Breast epithelium (tissue), 4 donors: Measurements from ENCODE around the gene CASP3. TPM values are rescaled to one million over a fixed set of nuclear protein-coding genes. Genes with fewer than 3 reads are reported as not detected.
A peak's percentile ranks its signal among the peaks of the same experiment; 100 is the strongest.

Source experiments
- DNase-seq, 2 donors: peaks; one replicate each; pipeline ENCODE4 v3.0.0-alpha.2; 2019; ENCODE audit warnings: low spot score in 2 of 2
- H3K27ac ChIP-seq, 2 donors: fragments of 200-600 bp; sonication (generic) in 1 of 2; one replicate each; pipeline ENCODE4 v1.5.1; 2016 to 2019; ENCODE audit warnings: mild to moderate bottlenecking in 1 of 2
- H3K27me3 ChIP-seq, 2 donors: fragments of 200-600 bp; sonication (generic) in 1 of 2; one replicate each; pipeline versions ENCODE4 v1.5.1 to v1.6.0; 2017 to 2019; ENCODE audit warnings: control low read depth in 1 of 2, mild to moderate bottlenecking in 1 of 2
- H3K36me3 ChIP-seq: fragments of 200-600 bp; one replicate; pipeline ENCODE4 v1.5.1; 2019
- H3K4me1 ChIP-seq, 2 donors: fragments of 200-600 bp; sonication (generic); one replicate each; pipeline ENCODE4 v1.5.1; 2016 to 2019; ENCODE audit warnings: control low read depth in 1 of 2
- H3K4me3 ChIP-seq, 3 donors: fragments of 200-600 bp; sonication (generic); 1 replicate in 2 of 3; 2 replicates in 1 of 3; pipeline ENCODE4 v1.5.1; 2016 to 2019; ENCODE audit warnings: mild to moderate bottlenecking in 3 of 3, moderate library complexity in 2 of 3
- H3K9me3 ChIP-seq, 2 donors: fragments of 200-600 bp; sonication (generic) in 1 of 2; one replicate each; pipeline ENCODE4 v1.5.1; 2016 to 2019; ENCODE audit warnings: control low read depth in 1 of 2
- POLR2A ChIP-seq: fragments of 450-650 bp; IDR thresholded peaks from one replicate; pipeline ENCODE4 v1.6.1; 2016; ENCODE audit warnings: antibody characterized with exemption, mild to moderate bottlenecking, moderate library complexity
- POLR2AphosphoS5 ChIP-seq, 3 donors: sonication (generic); formaldehyde crosslinking; IDR thresholded peaks; one replicate each; pipeline ENCODE4 v1.6.1; 2017; ENCODE audit warnings: antibody characterized with exemption in 3 of 3
- intact Hi-C: fragments of 100-400 bp; cut with DNase I; formaldehyde crosslinking; loops from one replicate; pipeline ENCODE4 v1.15.1; 2023; ENCODE audit warnings: low total_unique reads
- total RNA-seq, 3 donors: library from RNA; depleted of rRNA; stranded (reverse); fragments of >200 nt; gene quantifications; one replicate each; pipeline ENCODE4 v1.1.0, GENCODE V29; 2016
- TF ChIP-seq, protein P1 (sequence below), 3 donors: fragments of 450-650 bp; IDR thresholded peaks; one replicate each; pipeline ENCODE4 v1.5.1; 2016 to 2017; ENCODE audit warnings: antibody characterized with exemption in 3 of 3, mild to moderate bottlenecking in 3 of 3, moderate library complexity in 3 of 3

Gene CASP3
- total RNA-seq, result 10 to 100 TPM; 16.4 to 20.9 (median 16.6) TPM

- intact Hi-C loops, result no loop called here
- H3K4me1 ChIP-seq, result peaks cover 4 to 11% of the 10 kb centered on the region in 2 donors
- H3K27ac ChIP-seq, result peak within 1 kb of the TSS; percentile 90 to 96
- TF ChIP-seq POLR2AphosphoS5 (IDR thresholded peaks at IDR 0.05) (peak; percentile 64 to 79 (median 67)), POLR2A (peak; percentile 52)
- TF ChIP-seq, protein P1, sequence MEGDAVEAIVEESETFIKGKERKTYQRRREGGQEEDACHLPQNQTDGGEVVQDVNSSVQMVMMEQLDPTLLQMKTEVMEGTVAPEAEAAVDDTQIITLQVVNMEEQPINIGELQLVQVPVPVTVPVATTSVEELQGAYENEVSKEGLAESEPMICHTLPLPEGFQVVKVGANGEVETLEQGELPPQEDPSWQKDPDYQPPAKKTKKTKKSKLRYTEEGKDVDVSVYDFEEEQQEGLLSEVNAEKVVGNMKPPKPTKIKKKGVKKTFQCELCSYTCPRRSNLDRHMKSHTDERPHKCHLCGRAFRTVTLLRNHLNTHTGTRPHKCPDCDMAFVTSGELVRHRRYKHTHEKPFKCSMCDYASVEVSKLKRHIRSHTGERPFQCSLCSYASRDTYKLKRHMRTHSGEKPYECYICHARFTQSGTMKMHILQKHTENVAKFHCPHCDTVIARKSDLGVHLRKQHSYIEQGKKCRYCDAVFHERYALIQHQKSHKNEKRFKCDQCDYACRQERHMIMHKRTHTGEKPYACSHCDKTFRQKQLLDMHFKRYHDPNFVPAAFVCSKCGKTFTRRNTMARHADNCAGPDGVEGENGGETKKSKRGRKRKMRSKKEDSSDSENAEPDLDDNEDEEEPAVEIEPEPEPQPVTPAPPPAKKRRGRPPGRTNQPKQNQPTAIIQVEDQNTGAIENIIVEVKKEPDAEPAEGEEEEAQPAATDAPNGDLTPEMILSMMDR (IDR thresholded peaks at IDR 0.05), result peak in 1 of 3 donors; percentile 12
- DNase-seq, result peak; percentile 87 to 94
- peak within 1 kb of the TSS; percentile 70 to 90 (median 80) for H3K4me3 ChIP-seq
- no peaks in the 10 kb centered on the region for H3K27me3 ChIP-seq
- no peaks in the 10 kb centered on the region for H3K9me3 ChIP-seq
- no peaks in the 10 kb centered on the region for H3K36me3 ChIP-seq
Observed at GRCh38 chr4:184649026-184649970, at the start of gene CASP3, which contains the start of gene PRIMPOL. CASP3 (minus strand) TSS chr4:184649447; CDS start chr4:184638453, 10,994 bp downstream. PRIMPOL (plus strand) TSS chr4:184649738; CDS start chr4:184657141, 7,403 bp downstream.

GRCh38 chr4:184697956-184698355, 48.7 kb upstream of the CASP3 start:
- intact Hi-C loops, result no loop called here
- H3K27ac ChIP-seq, result no peak overlapping the region
- H3K9me3 ChIP-seq, result no peaks in the 10 kb centered on the region
- TF ChIP-seq, protein P1 (IDR thresholded peaks at IDR 0.05), result no peak
- no peak for TF ChIP-seq POLR2A
- TF ChIP-seq POLR2AphosphoS5 (IDR thresholded peaks at IDR 0.05), result no peak
- no peaks in the 10 kb centered on the region for H3K4me1 ChIP-seq
- no peak for DNase-seq
- H3K36me3 ChIP-seq, result no peaks in the 10 kb centered on the region
- no peak overlapping the region for H3K4me3 ChIP-seq
- no peaks in the 10 kb centered on the region for H3K27me3 ChIP-seq

GRCh38 chr4:184695178-184695896, 46.1 kb upstream of the CASP3 start:
- intact Hi-C loops, result no loop called here
- Histone ChIP-seq H3K9me3 (no peaks in the 10 kb centered on the region), H3K4me1 (no peaks in the 10 kb centered on the region), H3K4me3 (no peak overlapping the region), H3K36me3 (no peaks in the 10 kb centered on the region), H3K27me3 (no peaks in the 10 kb centered on the region), H3K27ac (no peak overlapping the region)
- no peak for DNase-seq
- no peak for TF ChIP-seq POLR2AphosphoS5 (IDR thresholded peaks at IDR 0.05)
- TF ChIP-seq, protein P1 (IDR thresholded peaks at IDR 0.05), result no peak
- TF ChIP-seq POLR2A, result no peak

GRCh38 chr4:184694412-184694956, 45.2 kb upstream of the CASP3 start:
- TF ChIP-seq POLR2AphosphoS5 (IDR thresholded peaks at IDR 0.05), result no peak
- TF ChIP-seq POLR2A, result no peak
- TF ChIP-seq, protein P1 (IDR thresholded peaks at IDR 0.05), result no peak
- no peaks in the 10 kb centered on the region for H3K4me1 ChIP-seq
- H3K27ac ChIP-seq, result no peak overlapping the region
- intact Hi-C loops, result no loop called here
- no peaks in the 10 kb centered on the region for H3K9me3 ChIP-seq
- no peaks in the 10 kb centered on the region for H3K27me3 ChIP-seq
- no peak overlapping the region for H3K4me3 ChIP-seq
- no peaks in the 10 kb centered on the region for H3K36me3 ChIP-seq
- no peak for DNase-seq
